MCF 10A (cell line): Measurements from ENCODE around the gene AP5S1. TPM values are rescaled to one million over a fixed set of nuclear protein-coding genes. Genes with fewer than 3 reads are reported as not detected.
A peak's percentile ranks its signal among the peaks of the same experiment; 100 is the strongest.

ENCODE experiments used
- BruUV-seq: library from RNA; stranded (reverse); fragments of 400-500 nt; replicated peaks from 2 replicates; lab custom pipeline; 2021; lab: Mats Ljungman, UMichigan
- CTCF ChIA-PET: fragments of 300-600 bp; sonication (Branson Sonifier 250); formaldehyde crosslinking; extraction: SDS; loops from one replicate; lab custom pipeline; 2021; ENCODE audit warnings: antibody characterized with exemption, inconsistent platforms; lab: Yijun Ruan, JAX
- POLR2A ChIA-PET: fragments of 300-600, 350-650 bp; sonication (Branson Sonifier 250); formaldehyde crosslinking; extraction: SDS; loops from one replicate; lab custom pipeline; 2020; ENCODE audit warnings: antibody characterized with exemption, inconsistent platforms; lab: Yijun Ruan, JAX
- DNase-seq: peaks from one replicate; pipeline ENCODE4 v3.0.0-alpha.2; 2018; ENCODE audit not compliant: unreplicated experiment
- H3K27ac Mint-ChIP-seq: one replicate; pipeline ENCODE4 v1.8.0; 2022; ENCODE audit warnings: mild to moderate bottlenecking, low read depth, mixed read lengths; ENCODE audit not compliant: unreplicated experiment
- H3K27me3 Mint-ChIP-seq: one replicate; pipeline ENCODE4 v1.8.0; 2022; ENCODE audit warnings: mixed read lengths; ENCODE audit not compliant: insufficient read depth, unreplicated experiment
- H3K36me3 Mint-ChIP-seq: one replicate; pipeline ENCODE4 v1.8.0; 2022; ENCODE audit warnings: mild to moderate bottlenecking, moderate library complexity, mixed read lengths; ENCODE audit not compliant: insufficient read depth, unreplicated experiment
- H3K4me1 Mint-ChIP-seq: one replicate; pipeline ENCODE4 v1.8.0; 2022; ENCODE audit warnings: mixed read lengths; ENCODE audit not compliant: insufficient read depth, unreplicated experiment
- H3K4me3 Mint-ChIP-seq: one replicate; pipeline ENCODE4 v1.8.0; 2022; ENCODE audit warnings: mild to moderate bottlenecking, moderate library complexity, mixed read lengths; ENCODE audit not compliant: unreplicated experiment
- H3K9me3 Mint-ChIP-seq: one replicate; pipeline ENCODE4 v1.8.0; 2022; ENCODE audit warnings: mixed read lengths; ENCODE audit not compliant: unreplicated experiment
- intact Hi-C: fragments of 100-400 bp; cut with micrococcal nuclease; formaldehyde crosslinking; loops from 2 replicates; pipeline ENCODE4 v1.14.1; 2022
- total RNA-seq: library from RNA; stranded (reverse); gene quantifications from 2 replicates; pipeline ENCODE4 v1.2.3, GENCODE V29; 2022
- TF ChIP-seq, protein P1 (sequence below): fragments of 200-600 bp; IDR thresholded peaks from one replicate; pipeline ENCODE4 v1.8.0; 2022; ENCODE audit warnings: antibody characterized with exemption, mild to moderate bottlenecking; ENCODE audit not compliant: unreplicated experiment

The AP5S1 gene
- total RNA-seq, 1 experiment from 2014 or later, result 19.2 TPM

DNA sequence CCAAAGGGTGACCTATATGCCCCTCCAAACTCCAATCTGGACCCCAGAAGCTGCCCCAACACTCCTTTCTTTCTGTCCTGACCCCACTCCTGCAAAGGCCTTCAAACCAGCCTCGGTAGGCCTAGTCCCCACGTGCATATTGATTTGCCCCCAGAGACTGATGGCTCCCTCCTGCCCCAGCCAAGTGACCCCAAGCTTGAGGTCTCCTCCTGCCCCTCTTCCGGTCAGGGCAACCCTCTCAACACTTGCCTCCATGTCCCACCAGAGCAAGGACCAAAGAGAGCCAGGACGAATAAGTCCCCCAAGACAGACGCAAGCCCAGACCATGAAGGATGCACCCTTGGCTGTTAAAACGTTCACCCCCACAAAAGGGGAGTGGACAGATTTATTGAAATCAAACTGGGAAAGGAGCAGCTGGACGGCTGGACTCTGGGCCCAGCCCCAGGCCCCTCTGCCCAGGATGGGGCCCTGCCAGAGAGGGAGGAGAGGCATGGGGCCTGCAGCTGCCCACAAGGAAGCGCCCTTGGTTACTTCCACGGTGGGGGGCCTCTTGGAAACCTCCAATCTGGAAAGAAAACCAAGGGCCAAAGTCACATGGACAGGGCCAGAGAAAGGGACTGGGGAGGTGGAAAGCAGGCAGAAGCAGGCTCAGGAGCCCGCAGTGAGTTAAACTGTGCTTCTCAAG, 36.7 kb upstream of the AP5S1 start:
- POLR2A ChIA-PET, result interaction anchor here (1.2 to 5.2 kb wide), 3 partner anchors 15 to 109 kb away, joined by 3 to 61 read pairs (median 7); partner anchors contain the start of gene ADISSP
- Mint-ChIP-seq H3K27ac (peak overlapping the region; percentile 39), H3K9me3 (no peaks in the 10 kb centered on the region), H3K36me3 (peaks cover 21% of the 10 kb centered on the region), H3K4me3 (peak overlapping the region; percentile 31), H3K27me3 (no peaks in the 10 kb centered on the region), H3K4me1 (peaks cover 44% of the 10 kb centered on the region)
- no TSS peak for BruUV-seq
- TF ChIP-seq, protein P1, sequence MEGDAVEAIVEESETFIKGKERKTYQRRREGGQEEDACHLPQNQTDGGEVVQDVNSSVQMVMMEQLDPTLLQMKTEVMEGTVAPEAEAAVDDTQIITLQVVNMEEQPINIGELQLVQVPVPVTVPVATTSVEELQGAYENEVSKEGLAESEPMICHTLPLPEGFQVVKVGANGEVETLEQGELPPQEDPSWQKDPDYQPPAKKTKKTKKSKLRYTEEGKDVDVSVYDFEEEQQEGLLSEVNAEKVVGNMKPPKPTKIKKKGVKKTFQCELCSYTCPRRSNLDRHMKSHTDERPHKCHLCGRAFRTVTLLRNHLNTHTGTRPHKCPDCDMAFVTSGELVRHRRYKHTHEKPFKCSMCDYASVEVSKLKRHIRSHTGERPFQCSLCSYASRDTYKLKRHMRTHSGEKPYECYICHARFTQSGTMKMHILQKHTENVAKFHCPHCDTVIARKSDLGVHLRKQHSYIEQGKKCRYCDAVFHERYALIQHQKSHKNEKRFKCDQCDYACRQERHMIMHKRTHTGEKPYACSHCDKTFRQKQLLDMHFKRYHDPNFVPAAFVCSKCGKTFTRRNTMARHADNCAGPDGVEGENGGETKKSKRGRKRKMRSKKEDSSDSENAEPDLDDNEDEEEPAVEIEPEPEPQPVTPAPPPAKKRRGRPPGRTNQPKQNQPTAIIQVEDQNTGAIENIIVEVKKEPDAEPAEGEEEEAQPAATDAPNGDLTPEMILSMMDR, result no peak
- no peak for DNase-seq
- CTCF ChIA-PET, result interaction anchor here (0.6 to 12.0 kb wide), 4 partner anchors 15 to 71 kb away, joined by 3 to 231 read pairs (median 14); partner anchors contain the start of genes ADISSP and AP5S1
- intact Hi-C loops, result loop anchor here (10.0 kb wide), 1 partner anchor 291 kb away; no protein-coding TSS in a partner anchor

DNA sequence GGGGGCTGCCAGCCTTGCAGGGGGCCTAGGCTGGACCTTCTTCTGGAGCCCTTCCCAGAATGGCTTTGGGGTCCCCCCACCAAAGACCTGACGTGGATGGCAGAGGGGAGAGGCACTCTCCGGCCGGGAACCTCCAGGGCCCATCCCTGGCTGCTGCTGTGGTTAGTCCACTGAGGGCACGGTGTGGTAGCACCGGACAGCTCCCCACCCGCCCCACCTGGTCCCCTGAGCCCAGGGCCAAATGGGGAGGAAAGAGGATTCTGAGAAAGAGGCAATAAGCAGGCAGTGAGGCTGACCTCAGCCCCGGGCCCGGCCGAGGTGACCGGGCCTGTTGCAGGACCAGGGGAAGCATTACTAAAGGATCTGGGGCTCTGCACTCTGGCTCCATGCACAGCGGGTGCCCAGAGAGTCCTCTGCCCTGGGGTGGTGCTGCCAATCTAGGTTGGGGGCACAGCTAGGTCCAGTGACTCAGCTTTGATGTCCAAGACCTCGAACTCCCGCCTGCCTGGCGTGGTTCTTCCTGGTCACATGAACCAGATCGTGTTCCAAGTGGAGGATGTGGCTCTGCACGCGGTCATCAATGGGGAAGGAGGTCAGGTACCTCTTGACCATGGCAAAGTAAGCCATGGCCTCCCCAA, 36.0 kb upstream of the AP5S1 start:
- no peak for DNase-seq
- Mint-ChIP-seq H3K36me3 (peaks cover 21% of the 10 kb centered on the region), H3K4me3 (peak overlapping the region; percentile 76), H3K27me3 (no peaks in the 10 kb centered on the region), H3K27ac (peak overlapping the region; percentile 39), H3K9me3 (no peaks in the 10 kb centered on the region), H3K4me1 (peaks cover 48% of the 10 kb centered on the region)
- TF ChIP-seq, protein P1, result no peak
- POLR2A ChIA-PET, result interaction anchor here (1.3 to 5.2 kb wide), 4 partner anchors 11 to 110 kb away, joined by 3 to 61 read pairs (median 17); partner anchors contain the start of genes ADISSP and CDC25B
- intact Hi-C loops, result loop anchor here (10.0 kb wide), 1 partner anchor 290 kb away; no protein-coding TSS in a partner anchor
- TSS peak; percentile 52 for BruUV-seq
- CTCF ChIA-PET, result interaction anchor here (0.6 to 12.0 kb wide), 4 partner anchors 16 to 302 kb away, joined by 3 to 231 read pairs (median 13); partner anchors contain the start of genes ADISSP and AP5S1

DNA sequence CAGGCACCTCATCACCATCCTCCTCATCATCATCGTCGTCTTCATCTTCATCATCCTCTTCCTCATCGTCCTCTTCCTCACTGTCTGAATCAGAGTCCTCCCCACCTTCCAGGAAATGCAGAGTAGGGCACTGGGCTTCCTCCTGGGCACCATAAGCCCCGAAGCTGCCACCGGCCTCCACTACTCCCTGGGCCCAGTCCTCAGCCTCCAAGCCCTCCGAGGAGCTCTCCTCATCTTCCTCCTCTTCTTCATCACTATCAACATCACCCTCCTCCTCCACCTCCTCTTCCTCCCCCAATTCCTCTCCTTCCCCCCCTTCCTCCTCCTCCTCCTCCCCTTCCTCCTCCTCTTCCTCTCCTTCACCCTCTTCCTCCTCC, 35.5 kb upstream of the AP5S1 start:
- no peak for DNase-seq
- H3K36me3 Mint-ChIP-seq, result peaks cover 21% of the 10 kb centered on the region
- H3K9me3 Mint-ChIP-seq, result no peaks in the 10 kb centered on the region
- no peaks in the 10 kb centered on the region for H3K27me3 Mint-ChIP-seq
- TF ChIP-seq, protein P1, result no peak
- BruUV-seq, result no TSS peak
- H3K27ac Mint-ChIP-seq, result peak overlapping the region; percentile 42
- peak overlapping the region; percentile 76 for H3K4me3 Mint-ChIP-seq
- H3K4me1 Mint-ChIP-seq, result peaks cover 48% of the 10 kb centered on the region
- intact Hi-C loops, result loop anchor here (10.0 kb wide), 1 partner anchor 290 kb away; no protein-coding TSS in a partner anchor
- ChIA-PET CTCF (interaction anchor here (0.5 to 12.0 kb wide), 5 partner anchors 15 to 301 kb away, joined by 3 to 231 read pairs (median 3); partner anchors contain the start of genes ADISSP and AP5S1), POLR2A (interaction anchor here (1.3 to 5.2 kb wide), 6 partner anchors 11 to 111 kb away, joined by 3 to 61 read pairs (median 11); partner anchors contain the start of genes ADISSP and CDC25B)
